Jurkat, Clone E6-1 (cell line): ENCODE measurements around the gene SMIM41.

ENCODE experiments used
- DNase-seq: peaks from one replicate; pipeline ENCODE4 v3.0.0-alpha.2; 2011; ENCODE audit warnings: low read depth, low spot score
- H3K4me3 ChIP-seq: 2 replicates; pipeline ENCODE4 v1.5.1; 2011; ENCODE audit warnings: mild to moderate bottlenecking, low read length, control low read depth, moderate library complexity

Gene SMIM41

GRCh38 chr12:52139147-52139546 is 59.6 kb downstream of the SMIM41 start:
- H3K4me3 ChIP-seq: no peak overlapping the region

GRCh38 chr12:52139579-52140062 is 60.1 kb downstream of the SMIM41 start:
- no peak overlapping the region for H3K4me3 ChIP-seq
- DNase-seq: no peak

More at GRCh38 chr12:52139147-52139546, 59.6 kb downstream of the SMIM41 start:
- DNase-seq: no peak

GRCh38 chr12:52141306-52141705 is 61.8 kb downstream of the SMIM41 start:
- H3K4me3 ChIP-seq: no peak overlapping the region
- DNase-seq: no peak

GRCh38 chr12:52141875-52142274 is 62.4 kb downstream of the SMIM41 start:
- DNase-seq: no peak
- H3K4me3 ChIP-seq: no peak overlapping the region

GRCh38 chr12:52142431-52142830 is 62.9 kb downstream of the SMIM41 start:
- no peak for DNase-seq
- H3K4me3 ChIP-seq: no peak overlapping the region

- no peak overlapping the region for H3K4me3 ChIP-seq
- no peak for DNase-seq
These were observed 65.2 kb downstream of the SMIM41 start for GRCh38 chr12:52144512-52145227.

GRCh38 chr12:52145228-52146088 is 66.0 kb downstream of the SMIM41 start:
- no peak overlapping the region for H3K4me3 ChIP-seq
- no peak for DNase-seq

GRCh38 chr12:52146089-52146821 is 66.8 kb downstream of the SMIM41 start:
- H3K4me3 ChIP-seq: no peak overlapping the region
- DNase-seq: no peak

GRCh38 chr12:52146822-52147366 is 67.4 kb downstream of the SMIM41 start:
- no peak for DNase-seq

GRCh38 chr12:52147367-52147963 is 68.0 kb downstream of the SMIM41 start:
- no peak for DNase-seq

More at GRCh38 chr12:52146822-52147366, 67.4 kb downstream of the SMIM41 start:
- H3K4me3 ChIP-seq: no peak overlapping the region

GRCh38 chr12:52147964-52148463 is 68.5 kb downstream of the SMIM41 start:
- no peak for DNase-seq
- no peak overlapping the region for H3K4me3 ChIP-seq

More at GRCh38 chr12:52147367-52147963, 68.0 kb downstream of the SMIM41 start:
- H3K4me3 ChIP-seq: no peak overlapping the region

GRCh38 chr12:52148464-52149181 is 69.1 kb downstream of the SMIM41 start:
- H3K4me3 ChIP-seq: no peak overlapping the region
- DNase-seq: no peak

- no peak overlapping the region for H3K4me3 ChIP-seq
- no peak for DNase-seq
These were observed 69.7 kb downstream of the SMIM41 start for GRCh38 chr12:52149182-52149641.

- H3K4me3 ChIP-seq: no peak overlapping the region
- no peak for DNase-seq
These were observed 70.2 kb downstream of the SMIM41 start for GRCh38 chr12:52149651-52150241.

GRCh38 chr12:52151153-52151836 is 71.8 kb downstream of the SMIM41 start:
- no peak for DNase-seq
- no peak overlapping the region for H3K4me3 ChIP-seq

GRCh38 chr12:52151837-52152783 is 72.6 kb downstream of the SMIM41 start:
- DNase-seq: peak; percentile 22

More at GRCh38 chr12:52151837-52152783, 72.6 kb downstream of the SMIM41 start:
- peak overlapping the region; percentile 31; the same call in 1 of the 2 replicates for H3K4me3 ChIP-seq
